BLaER1 treated with 17β-estradiol and CSF1 and Interleukin-3, amounts not matched to agents 10 nM and 100 nM (cell line): ENCODE data around the gene PCYT2.

Source experiments
- H3K27ac ChIP-seq, 11 experiments: shearing (Covaris generic); formaldehyde crosslinking; 2 replicates each; pipeline ENCODE4 v1.8.1; 2022
- H3K27me3 ChIP-seq, 11 experiments: shearing (Covaris generic); formaldehyde crosslinking; 2 replicates each; pipeline ENCODE4 v1.8.1; 2022
- H3K36me3 ChIP-seq, 11 experiments: shearing (Covaris generic); formaldehyde crosslinking; 2 replicates each; pipeline ENCODE4 v1.8.1; 2022
- H3K4me1 ChIP-seq, 10 experiments: shearing (Covaris generic); formaldehyde crosslinking; 2 replicates each; pipeline ENCODE4 v1.8.1; 2022
- H3K4me2 ChIP-seq, 11 experiments: shearing (Covaris generic); formaldehyde crosslinking; 2 replicates each; pipeline ENCODE4 v1.8.1; 2022
- H3K4me3 ChIP-seq, 10 experiments: shearing (Covaris generic); formaldehyde crosslinking; 2 replicates each; pipeline ENCODE4 v1.8.1; 2022
- H3K9ac ChIP-seq, 11 experiments: shearing (Covaris generic); formaldehyde crosslinking; 2 replicates each; pipeline ENCODE4 v1.8.1; 2022
- H3K9me3 ChIP-seq, 11 experiments: shearing (Covaris generic); formaldehyde crosslinking; replicated peaks in 1 of 11; 2 replicates each; pipeline ENCODE4 v1.8.1; 2022
- H4K20me1 ChIP-seq, 11 experiments: shearing (Covaris generic); formaldehyde crosslinking; 2 replicates each; pipeline ENCODE4 v1.8.1; 2022
- Cebpa-rat ChIP-seq, 11 experiments: shearing (Covaris generic); IDR thresholded peaks; 2 replicates each; pipeline ENCODE4 v1.8.1; 2022

The PCYT2 gene

DNA sequence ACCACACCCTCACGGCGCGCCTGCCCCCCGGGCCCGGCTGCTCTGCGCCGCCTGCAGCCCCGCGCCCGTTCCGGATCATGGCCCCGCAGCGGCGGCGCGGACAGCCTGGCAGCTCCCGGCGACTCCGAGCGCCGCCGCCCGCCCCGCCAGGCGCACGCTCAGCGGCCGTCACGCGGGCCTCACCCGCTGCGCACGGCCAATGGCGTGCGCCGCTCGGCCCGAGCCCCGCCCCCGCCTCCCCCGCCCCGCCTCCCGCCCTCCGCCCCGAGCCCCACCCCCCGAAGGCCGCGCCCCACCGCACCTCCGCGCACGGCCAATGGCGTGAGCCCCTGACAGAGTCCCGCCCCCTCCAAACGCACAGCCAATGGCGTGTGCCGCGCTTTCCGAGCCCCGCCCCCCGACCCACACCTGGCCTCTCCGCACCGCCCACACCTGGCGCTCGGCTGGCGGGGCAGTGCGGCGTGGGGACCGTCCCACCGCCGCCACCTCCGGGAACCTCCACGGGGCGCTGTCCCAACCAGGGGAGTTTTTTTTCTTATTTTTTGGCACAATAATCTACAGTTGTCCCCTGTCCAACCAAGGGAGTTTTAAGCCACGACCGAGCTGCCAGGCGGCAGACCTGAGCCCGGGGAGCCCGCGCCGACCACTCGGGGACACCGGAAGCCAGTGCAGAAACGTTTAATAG is at the start of gene PCYT2:
Gene PCYT2, minus strand, starts transcription at position 123 of the 685 bp plus-strand sequence. Its CDS starts 44 bp downstream, at position 79.
- H3K4me3 ChIP-seq, result peak within 1 kb of the TSS; percentile 69 to 95 (median 86)
- H3K27me3 ChIP-seq, result no peaks in the 10 kb centered on the region
- H3K4me2 ChIP-seq, result peak within 1 kb of the TSS; percentile 82 to 100 (median 96)
- peak within 1 kb of the TSS in 9 of 11 experiments; percentile 35 to 63 (median 56); a peak in 16 of 22 replicates for H3K27ac ChIP-seq
- H4K20me1 ChIP-seq, result peaks cover 46 to 95% (median 80%) of the 10 kb centered on the region in 11 experiments
- H3K4me1 ChIP-seq, result peaks cover 20 to 64% (median 37%) of the 10 kb centered on the region in 10 experiments
- H3K9me3 ChIP-seq, result no peaks in the 10 kb centered on the region
- TF ChIP-seq Cebpa-rat (IDR thresholded peaks at IDR 0.05), result no peak
- H3K9ac ChIP-seq, result peak within 1 kb of the TSS; percentile 71 to 88 (median 82)
- peaks cover 52 to 80% (median 73%) of the 10 kb centered on the region in 11 experiments for H3K36me3 ChIP-seq

DNA sequence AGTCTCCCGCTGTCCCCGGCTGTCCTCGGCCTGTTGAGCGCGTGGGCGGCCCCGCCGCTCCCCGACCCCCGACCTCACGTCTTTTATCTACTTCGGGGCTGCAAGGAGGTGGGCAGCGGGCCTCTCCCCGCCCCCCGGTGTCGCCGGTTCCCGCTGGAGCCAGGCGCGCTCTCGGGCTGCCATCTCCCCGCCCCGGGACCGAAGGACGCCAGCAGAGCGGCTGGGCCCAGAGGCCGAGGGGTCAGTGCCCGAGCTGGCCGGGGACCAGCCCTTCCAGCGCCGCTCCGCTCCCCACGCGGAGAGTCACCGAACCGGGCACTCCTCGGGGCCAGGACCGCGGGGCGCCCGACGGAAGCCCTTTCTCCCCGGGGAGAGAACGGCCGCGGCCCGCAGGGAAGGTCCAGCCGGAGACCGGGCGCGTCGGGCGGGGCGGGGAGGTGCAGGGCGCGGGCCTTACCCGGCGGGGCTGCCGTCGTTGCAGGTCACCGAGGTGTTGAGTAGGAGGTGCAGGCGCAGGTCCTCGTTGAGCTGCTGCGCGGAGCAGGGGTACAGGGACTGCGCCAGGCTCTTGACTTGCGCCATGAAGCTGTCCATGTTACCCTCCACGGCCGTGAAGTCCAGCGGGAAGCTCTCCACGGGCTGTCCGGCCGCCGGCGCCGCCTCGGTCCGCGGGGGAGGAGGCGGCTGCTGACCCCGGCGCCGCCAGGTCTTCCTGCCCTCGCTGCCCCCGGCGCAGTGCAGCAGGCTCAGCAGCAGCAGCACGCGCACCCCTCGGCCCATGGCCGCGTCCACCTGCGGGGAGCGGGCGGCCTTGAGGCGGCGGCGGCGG is 49.1 kb upstream of the PCYT2 start:
- peak overlapping the region; percentile 10 to 71 (median 55); a peak in 14 of 22 replicates for H3K9ac ChIP-seq
- peaks cover 80 to 88% (median 86%) of the 10 kb centered on the region in 11 experiments for H3K27me3 ChIP-seq
- peaks cover 0 to 44% (median 18%) of the 10 kb centered on the region in 11 experiments; a peak in 16 of 22 replicates for H4K20me1 ChIP-seq
- H3K9me3 ChIP-seq, result no peaks in the 10 kb centered on the region
- H3K4me1 ChIP-seq, result peaks cover 18 to 32% (median 27%) of the 10 kb centered on the region in 10 experiments; a peak in 19 of 20 replicates
- H3K27ac ChIP-seq, result no peak overlapping the region
- H3K4me2 ChIP-seq, result peak overlapping the region; percentile 87 to 98 (median 94)
- peak overlapping the region; percentile 54 to 69 (median 59) for H3K4me3 ChIP-seq
- no peaks in the 10 kb centered on the region for H3K36me3 ChIP-seq
- no peak for TF ChIP-seq Cebpa-rat (IDR thresholded peaks at IDR 0.05)

DNA sequence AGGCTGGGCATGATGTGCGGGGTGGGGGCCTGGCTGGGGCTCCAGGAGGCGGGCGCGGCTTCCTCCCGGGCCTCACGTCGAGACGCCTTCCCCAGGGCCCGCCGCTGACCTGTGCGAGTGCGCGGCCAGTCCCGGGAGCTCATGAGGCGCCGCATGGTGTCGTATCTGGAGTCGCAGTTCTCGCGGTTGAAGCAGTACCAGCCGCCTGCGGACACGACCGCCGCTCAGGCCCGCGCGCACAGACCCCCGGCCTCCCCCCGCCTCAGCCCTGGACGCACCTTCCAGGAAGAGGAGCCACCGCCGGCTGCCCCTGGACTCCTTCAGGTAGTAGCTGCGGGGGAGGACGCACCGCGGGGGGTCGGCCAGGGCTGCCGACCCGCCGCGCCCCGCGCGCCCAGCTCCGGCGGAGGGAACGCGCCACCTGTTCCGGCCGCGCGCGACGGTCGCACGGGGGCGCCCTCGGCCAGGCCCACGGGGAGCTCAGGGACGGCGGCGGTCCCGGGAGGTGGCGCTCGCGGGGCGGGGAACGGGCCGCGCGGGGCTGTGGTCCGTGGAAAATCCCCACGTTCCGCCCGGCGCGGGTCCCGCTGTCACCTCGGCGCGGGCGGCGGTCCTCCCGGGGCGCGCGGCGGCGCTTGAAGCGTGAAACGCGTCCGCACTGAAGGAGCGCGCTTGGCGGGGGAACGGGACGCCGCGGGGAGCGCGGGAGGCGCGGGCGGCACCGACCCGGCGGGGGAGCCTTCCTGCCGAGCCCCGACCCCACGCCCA is 48.3 kb upstream of the PCYT2 start:
- Histone ChIP-seq H4K20me1 (peaks cover 0 to 44% (median 18%) of the 10 kb centered on the region in 11 experiments; a peak in 16 of 22 replicates), H3K4me1 (peaks cover 14 to 28% (median 23%) of the 10 kb centered on the region in 10 experiments; a peak in 19 of 20 replicates), H3K4me2 (peak overlapping the region; percentile 87 to 98 (median 94)), H3K4me3 (peak overlapping the region; percentile 54 to 69 (median 59)), H3K36me3 (no peaks in the 10 kb centered on the region), H3K9ac (peak overlapping the region; percentile 10 to 71 (median 55); a peak in 15 of 22 replicates), H3K27ac (no peak overlapping the region), H3K27me3 (peaks cover 72 to 80% (median 78%) of the 10 kb centered on the region in 11 experiments), H3K9me3 (no peaks in the 10 kb centered on the region)
- no peak for TF ChIP-seq Cebpa-rat (IDR thresholded peaks at IDR 0.05)

DNA sequence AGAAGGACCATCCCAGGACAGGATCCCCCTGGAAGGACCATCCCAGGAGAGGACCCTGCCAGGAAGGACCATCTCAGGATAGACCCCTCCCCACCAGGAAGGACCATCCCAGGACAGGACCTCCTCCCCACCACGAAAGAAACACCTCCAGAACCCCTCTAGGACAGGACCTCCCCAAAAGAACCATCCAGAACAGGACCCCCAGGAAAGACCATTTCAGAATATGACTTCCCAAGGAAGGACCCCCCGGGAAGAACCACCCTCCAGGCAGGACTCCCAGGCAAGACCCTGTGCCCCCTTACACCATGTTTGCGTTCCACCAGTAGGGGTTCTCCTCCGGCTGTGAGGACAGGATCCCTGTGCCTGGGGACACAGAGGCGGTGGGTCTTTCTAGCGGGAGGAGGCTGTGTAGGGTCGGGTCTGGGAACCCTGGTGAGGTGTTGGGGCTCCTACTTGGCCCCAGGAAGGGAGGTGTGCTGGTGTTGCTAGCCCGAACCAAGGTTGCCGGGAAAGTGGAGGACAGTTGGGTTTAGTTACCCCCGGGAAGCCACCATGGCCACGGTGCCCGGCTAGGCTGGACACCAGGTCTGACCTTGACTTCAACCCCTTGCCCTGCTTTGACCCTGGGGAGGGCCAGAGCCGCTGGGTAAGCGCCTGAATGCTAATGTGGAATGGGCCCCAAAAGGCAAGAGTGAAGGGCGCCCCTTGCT is 47.6 kb upstream of the PCYT2 start:
- Histone ChIP-seq H3K4me1 (peaks cover 14 to 28% (median 23%) of the 10 kb centered on the region in 10 experiments; a peak in 19 of 20 replicates), H3K27ac (no peak overlapping the region), H3K4me2 (peak overlapping the region; percentile 87 to 98 (median 94); a peak in 19 of 22 replicates), H3K36me3 (no peaks in the 10 kb centered on the region), H3K9ac (peak overlapping the region in 2 of 11 experiments; percentile 61 to 66; a peak in 2 of 22 replicates), H3K4me3 (peak overlapping the region in 7 of 10 experiments; percentile 54 to 69 (median 58); a peak in 6 of 20 replicates), H4K20me1 (peaks cover 0 to 44% (median 18%) of the 10 kb centered on the region in 11 experiments; a peak in 16 of 22 replicates), H3K9me3 (no peaks in the 10 kb centered on the region), H3K27me3 (peaks cover 64 to 73% (median 70%) of the 10 kb centered on the region in 11 experiments)
- TF ChIP-seq Cebpa-rat (IDR thresholded peaks at IDR 0.05), result no peak

DNA sequence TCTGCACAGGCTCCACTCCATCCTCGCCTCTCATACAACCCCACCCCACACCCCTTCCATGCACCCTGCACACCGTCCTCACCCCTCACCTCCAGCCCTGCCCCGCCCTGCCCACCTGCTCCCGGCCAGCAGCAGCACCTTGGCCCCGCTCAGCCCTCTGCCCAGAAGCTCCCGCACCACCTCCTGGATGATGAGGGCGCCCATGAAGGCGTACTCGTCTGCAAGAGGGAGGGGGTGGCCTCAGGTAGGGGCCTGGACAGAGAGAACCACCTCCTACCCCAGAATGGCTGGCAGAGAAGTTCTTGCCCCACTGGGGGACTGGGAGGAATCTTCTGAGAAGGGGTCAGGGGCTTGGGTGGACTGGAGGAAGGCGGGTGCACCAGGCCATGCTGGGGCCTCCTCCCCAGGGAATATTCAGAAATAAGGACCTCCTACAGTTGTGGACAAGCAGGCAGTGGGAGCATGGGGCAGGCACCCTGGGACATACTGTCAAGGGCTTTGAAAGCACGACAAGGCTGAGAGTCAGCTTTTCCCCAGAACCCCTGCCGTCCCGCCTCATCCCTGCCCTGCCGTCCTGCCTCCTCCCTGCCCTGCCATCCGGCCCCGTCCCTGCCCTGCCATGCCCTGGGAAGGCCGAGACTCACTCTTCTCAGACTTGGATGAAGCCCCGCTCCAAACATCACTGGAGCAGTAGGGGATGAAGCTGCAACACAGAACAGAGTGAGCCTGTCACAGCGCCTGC is 46.7 kb upstream of the PCYT2 start:
- no peak overlapping the region for H3K4me3 ChIP-seq
- peaks cover 55 to 64% (median 61%) of the 10 kb centered on the region in 11 experiments for H3K27me3 ChIP-seq
- H3K4me2 ChIP-seq, result no peak overlapping the region

DNA sequence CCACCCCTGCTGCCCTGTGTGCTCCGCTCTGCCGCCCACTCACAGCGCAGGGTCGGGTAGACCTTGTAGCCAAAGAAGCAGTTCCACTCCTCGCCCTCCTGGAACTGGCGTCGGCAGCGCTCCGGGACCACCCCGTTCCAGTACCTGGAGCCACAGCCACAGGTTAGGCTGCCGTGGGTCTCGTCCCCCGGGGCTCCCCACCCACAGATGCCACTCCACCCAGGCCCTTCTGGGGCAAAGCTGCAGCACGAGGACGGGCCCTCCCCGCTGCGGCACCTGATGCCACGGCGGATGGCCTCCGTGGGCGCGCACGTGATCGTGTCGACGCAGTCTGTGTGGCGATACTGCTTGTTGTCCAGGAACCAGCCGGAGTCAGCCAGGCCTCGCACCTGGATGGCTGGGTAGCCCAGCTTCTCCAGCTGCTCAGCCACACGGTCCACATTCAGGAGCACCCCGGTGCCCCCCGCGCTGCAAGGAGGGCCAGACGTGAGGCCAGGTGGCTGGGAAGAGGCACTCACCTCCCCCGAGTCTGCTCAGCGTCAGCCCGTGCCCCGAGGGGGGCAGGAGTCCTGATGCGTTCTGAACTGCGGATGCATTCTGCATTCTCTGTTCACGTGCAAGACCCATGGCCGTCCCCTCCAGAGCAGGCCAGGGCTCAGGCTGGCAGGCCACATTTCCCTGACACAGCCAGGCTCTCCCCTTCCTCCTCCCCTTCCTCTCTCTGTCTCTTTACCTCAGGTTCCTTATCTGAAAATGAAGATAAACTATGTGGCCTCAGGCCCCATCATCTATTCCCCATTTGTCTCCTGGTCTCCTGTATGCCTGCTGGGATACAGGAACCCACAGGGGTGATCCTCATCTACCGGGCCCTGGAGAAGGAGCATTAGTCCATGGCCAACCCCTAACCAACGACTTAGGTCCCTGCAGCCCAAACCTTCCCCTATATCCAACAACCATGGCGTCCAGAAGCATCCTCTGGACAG is 45.7 kb upstream of the PCYT2 start:
- H3K4me2 ChIP-seq, result no peak overlapping the region
- no peaks in the 10 kb centered on the region for H3K36me3 ChIP-seq
- H3K27ac ChIP-seq, result no peak overlapping the region
- peaks cover 0 to 31% (median 14%) of the 10 kb centered on the region in 11 experiments; a peak in 15 of 22 replicates for H4K20me1 ChIP-seq
- H3K9me3 ChIP-seq, result no peaks in the 10 kb centered on the region
- H3K4me3 ChIP-seq, result no peak overlapping the region
- peaks cover 46 to 54% (median 51%) of the 10 kb centered on the region in 11 experiments for H3K27me3 ChIP-seq
- H3K4me1 ChIP-seq, result peaks cover 14 to 34% (median 26%) of the 10 kb centered on the region in 10 experiments; a peak in 19 of 20 replicates
- no peak overlapping the region for H3K9ac ChIP-seq
- TF ChIP-seq Cebpa-rat (IDR thresholded peaks at IDR 0.05), result no peak

More for the DNA sequence above, 46.7 kb upstream of the PCYT2 start:
- TF ChIP-seq Cebpa-rat (IDR thresholded peaks at IDR 0.05), result no peak
- Histone ChIP-seq H3K4me1 (peaks cover 14 to 30% (median 24%) of the 10 kb centered on the region in 10 experiments; a peak in 19 of 20 replicates), H4K20me1 (peaks cover 0 to 41% (median 18%) of the 10 kb centered on the region in 11 experiments; a peak in 16 of 22 replicates), H3K9me3 (no peaks in the 10 kb centered on the region), H3K9ac (no peak overlapping the region; a peak in 1 of 22 replicates), H3K36me3 (no peaks in the 10 kb centered on the region), H3K27ac (no peak overlapping the region)
